GM12892 (cell line): ENCODE measurements around the gene ZNF580.

Experiments used
- POLR2A ChIP-seq: IDR thresholded peaks from 2 replicates; pipeline ENCODE4 v1.6.1; 2011; ENCODE audit warnings: low read depth, low read length, control low read depth
- POLR2AphosphoS5 ChIP-seq: IDR thresholded peaks from 2 replicates; pipeline ENCODE4 v1.6.1; 2011; ENCODE audit warnings: low read depth, low read length, control low read depth
- TAF1 ChIP-seq: IDR thresholded peaks from 2 replicates; pipeline ENCODE4 v1.6.1; 2011; ENCODE audit warnings: low read depth, mild to moderate bottlenecking, control low read depth, low read length, borderline replicate concordance

DNA sequence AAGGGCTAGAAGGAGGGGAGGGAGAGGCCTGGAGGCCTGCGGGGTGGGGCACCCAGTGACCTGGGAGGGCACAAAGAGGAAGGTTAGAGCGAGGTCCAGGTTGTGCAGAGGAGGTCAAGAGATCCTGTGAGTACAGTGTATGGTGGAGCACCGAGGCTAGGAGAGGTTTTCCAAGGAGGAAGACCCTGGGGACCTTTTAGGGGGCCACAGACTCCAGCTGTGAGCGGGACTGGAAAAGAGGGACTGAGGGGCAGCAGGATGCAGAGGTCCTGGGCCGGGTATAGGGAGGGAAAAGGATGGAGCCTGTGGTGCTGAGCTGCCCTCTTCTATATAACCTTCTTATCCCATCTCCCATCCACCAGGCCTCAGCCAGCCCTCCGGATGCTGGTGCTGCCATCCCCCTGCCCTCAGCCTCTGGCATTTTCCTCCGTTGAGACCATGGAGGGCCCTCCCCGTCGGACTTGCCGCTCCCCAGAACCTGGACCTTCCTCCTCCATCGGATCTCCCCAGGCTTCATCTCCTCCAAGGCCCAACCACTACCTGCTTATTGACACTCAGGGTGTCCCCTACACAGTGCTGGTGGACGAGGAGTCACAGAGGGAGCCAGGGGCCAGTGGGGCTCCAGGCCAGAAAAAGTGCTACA lies 3.5 kb downstream of the ZNF580 start:
- no peak for TF ChIP-seq POLR2A
- TF ChIP-seq POLR2AphosphoS5 = no peak
- no peak for TF ChIP-seq TAF1
